ENCODE measurements around the gene LRP1B.
"Not testable (repeated sequence)": the region's sequence is repeated elsewhere in the genome, so short reads cannot be mapped to it uniquely, and the experiment has no call there.

The LRP1B gene

GRCh38 chr2:140988597-140988996 is 1142.2 kb downstream of the LRP1B start:
- Histone ChIP-seq H3K36me3 (ENCODE audit: insufficient read depth, low read length) (no peaks in the 10 kb centered on the region), H3K27me3 (ENCODE audit: insufficient read depth, low read length) (no peaks in the 10 kb centered on the region), H3K9me3 (ENCODE audit: insufficient read depth, low read depth, low read length) (no peaks in the 10 kb centered on the region), H3K27ac (ENCODE audit: low read depth, low read length) (no peak overlapping the region), H3K9ac (ENCODE audit: low read depth, low read length) (no peak overlapping the region), H3K4me3 (ENCODE audit: low read length) (no peak overlapping the region), H3K4me1 (ENCODE audit: insufficient read depth, low read length) (peaks cover 9% of the 10 kb centered on the region)

GRCh38 chr2:140986456-140986855 is 1144.4 kb downstream of the LRP1B start:
- 100% methylated on average over 1 of the region's 1 CpG for WGBS
- Histone ChIP-seq H3K27ac (ENCODE audit: low read depth, low read length) (no peak overlapping the region), H3K4me1 (ENCODE audit: insufficient read depth, low read length) (peaks cover 5% of the 10 kb centered on the region), H3K9me3 (ENCODE audit: insufficient read depth, low read depth, low read length) (no peaks in the 10 kb centered on the region), H3K4me3 (ENCODE audit: low read length) (no peak overlapping the region), H3K36me3 (ENCODE audit: insufficient read depth, low read length) (no peaks in the 10 kb centered on the region), H3K27me3 (ENCODE audit: insufficient read depth, low read length) (no peaks in the 10 kb centered on the region), H3K9ac (ENCODE audit: low read depth, low read length) (no peak overlapping the region)

- H3K4me1 ChIP-seq (ENCODE audit: insufficient read depth, low read length): peaks cover 10% of the 10 kb centered on the region; the same call in 1 of the 2 replicates
- H3K27ac ChIP-seq (ENCODE audit: low read depth, low read length): no peak overlapping the region
These were observed 1155.6 kb downstream of the LRP1B start for GRCh38 chr2:140975237-140975636.

GRCh38 chr2:140972724-140973123 is 1158.1 kb downstream of the LRP1B start:
- Histone ChIP-seq H3K9ac (ENCODE audit: low read depth, low read length) (no peak overlapping the region), H3K9me3 (ENCODE audit: insufficient read depth, low read depth, low read length) (no peaks in the 10 kb centered on the region), H3K4me3 (ENCODE audit: low read length) (no peak overlapping the region), H3K36me3 (ENCODE audit: insufficient read depth, low read length) (no peaks in the 10 kb centered on the region), H3K4me1 (ENCODE audit: insufficient read depth, low read length) (peaks cover 4% of the 10 kb centered on the region; the same call in 1 of the 2 replicates), H3K27me3 (ENCODE audit: insufficient read depth, low read length) (no peaks in the 10 kb centered on the region), H3K27ac (ENCODE audit: low read depth, low read length) (no peak overlapping the region)
- 94% methylated on average over 1 of the region's 1 CpG for WGBS

More at GRCh38 chr2:140975237-140975636, 1155.6 kb downstream of the LRP1B start:
- no peaks in the 10 kb centered on the region for H3K36me3 ChIP-seq (ENCODE audit: insufficient read depth, low read length)
- H3K9me3 ChIP-seq (ENCODE audit: insufficient read depth, low read depth, low read length): no peaks in the 10 kb centered on the region
- no peak overlapping the region for H3K4me3 ChIP-seq (ENCODE audit: low read length)
- no peak overlapping the region for H3K9ac ChIP-seq (ENCODE audit: low read depth, low read length)
- no peaks in the 10 kb centered on the region for H3K27me3 ChIP-seq (ENCODE audit: insufficient read depth, low read length)

GRCh38 chr2:140964324-140964723 is 1166.5 kb downstream of the LRP1B start:
- not testable (repeated sequence) for H3K4me3 ChIP-seq (ENCODE audit: low read length); H3K36me3 ChIP-seq (ENCODE audit: insufficient read depth, low read length); H3K9me3 ChIP-seq (ENCODE audit: insufficient read depth, low read depth, low read length); H3K4me1 ChIP-seq (ENCODE audit: insufficient read depth, low read length); H3K27ac ChIP-seq (ENCODE audit: low read depth, low read length); H3K27me3 ChIP-seq (ENCODE audit: insufficient read depth, low read length); H3K9ac ChIP-seq (ENCODE audit: low read depth, low read length)
- WGBS: 85% methylated on average over 11 of the region's 11 CpGs

- H3K4me3 ChIP-seq (ENCODE audit: low read length): no peak overlapping the region
- H3K4me1 ChIP-seq (ENCODE audit: insufficient read depth, low read length): peaks cover 3% of the 10 kb centered on the region; the same call in 1 of the 2 replicates
- no peaks in the 10 kb centered on the region for H3K9me3 ChIP-seq (ENCODE audit: insufficient read depth, low read depth, low read length)
- WGBS: no CpG with 5 or more reads among the region's 1 CpG
- H3K9ac ChIP-seq (ENCODE audit: low read depth, low read length): no peak overlapping the region
- no peaks in the 10 kb centered on the region for H3K27me3 ChIP-seq (ENCODE audit: insufficient read depth, low read length)
- H3K36me3 ChIP-seq (ENCODE audit: insufficient read depth, low read length): no peaks in the 10 kb centered on the region
- no peak overlapping the region for H3K27ac ChIP-seq (ENCODE audit: low read depth, low read length)
These were observed 1180.9 kb downstream of the LRP1B start for GRCh38 chr2:140949932-140950331.

- H3K36me3 ChIP-seq (ENCODE audit: insufficient read depth, low read length): no peaks in the 10 kb centered on the region
- H3K9ac ChIP-seq (ENCODE audit: low read depth, low read length): no peak overlapping the region
- WGBS: 84% methylated on average over 3 of the region's 4 CpGs
- no peak overlapping the region for H3K27ac ChIP-seq (ENCODE audit: low read depth, low read length)
- H3K9me3 ChIP-seq (ENCODE audit: insufficient read depth, low read depth, low read length): no peaks in the 10 kb centered on the region
- no peaks in the 10 kb centered on the region for H3K27me3 ChIP-seq (ENCODE audit: insufficient read depth, low read length)
- no peak overlapping the region for H3K4me3 ChIP-seq (ENCODE audit: low read length)
- peaks cover 6% of the 10 kb centered on the region for H3K4me1 ChIP-seq (ENCODE audit: insufficient read depth, low read length)
These were observed 1183.6 kb downstream of the LRP1B start for GRCh38 chr2:140947236-140947635.

- Histone ChIP-seq H3K9me3 (ENCODE audit: insufficient read depth, low read depth, low read length) (no peaks in the 10 kb centered on the region), H3K4me1 (ENCODE audit: insufficient read depth, low read length) (peaks cover 6% of the 10 kb centered on the region), H3K36me3 (ENCODE audit: insufficient read depth, low read length) (no peaks in the 10 kb centered on the region), H3K4me3 (ENCODE audit: low read length) (no peak overlapping the region), H3K27ac (ENCODE audit: low read depth, low read length) (no peak overlapping the region), H3K27me3 (ENCODE audit: insufficient read depth, low read length) (no peaks in the 10 kb centered on the region), H3K9ac (ENCODE audit: low read depth, low read length) (no peak overlapping the region)
These were observed 1186.9 kb downstream of the LRP1B start for GRCh38 chr2:140943867-140944266.

- H3K4me3 ChIP-seq (ENCODE audit: low read length): no peak overlapping the region
- no peak overlapping the region for H3K9ac ChIP-seq (ENCODE audit: low read depth, low read length)
- no peak overlapping the region for H3K27ac ChIP-seq (ENCODE audit: low read depth, low read length)
- no peaks in the 10 kb centered on the region for H3K9me3 ChIP-seq (ENCODE audit: insufficient read depth, low read depth, low read length)
- peaks cover 6% of the 10 kb centered on the region for H3K4me1 ChIP-seq (ENCODE audit: insufficient read depth, low read length)
- H3K27me3 ChIP-seq (ENCODE audit: insufficient read depth, low read length): no peaks in the 10 kb centered on the region
- 97% methylated on average over 2 of the region's 2 CpGs for WGBS
- no peaks in the 10 kb centered on the region for H3K36me3 ChIP-seq (ENCODE audit: insufficient read depth, low read length)
These were observed 1188.5 kb downstream of the LRP1B start for GRCh38 chr2:140942284-140942683.

GRCh38 chr2:140929849-140930248 is 1201.0 kb downstream of the LRP1B start:
- Histone ChIP-seq H3K36me3 (ENCODE audit: insufficient read depth, low read length) (no peaks in the 10 kb centered on the region), H3K4me1 (ENCODE audit: insufficient read depth, low read length) (peaks cover 6% of the 10 kb centered on the region; the same call in 1 of the 2 replicates), H3K4me3 (ENCODE audit: low read length) (no peak overlapping the region), H3K27me3 (ENCODE audit: insufficient read depth, low read length) (no peaks in the 10 kb centered on the region), H3K9me3 (ENCODE audit: insufficient read depth, low read depth, low read length) (no peaks in the 10 kb centered on the region), H3K27ac (ENCODE audit: low read depth, low read length) (no peak overlapping the region), H3K9ac (ENCODE audit: low read depth, low read length) (no peak overlapping the region)
- WGBS: 94% methylated on average over 5 of the region's 5 CpGs

- Histone ChIP-seq H3K4me3 (ENCODE audit: low read length) (no peak overlapping the region), H3K4me1 (ENCODE audit: insufficient read depth, low read length) (no peaks in the 10 kb centered on the region), H3K9me3 (ENCODE audit: insufficient read depth, low read depth, low read length) (no peaks in the 10 kb centered on the region), H3K36me3 (ENCODE audit: insufficient read depth, low read length) (no peaks in the 10 kb centered on the region), H3K27me3 (ENCODE audit: insufficient read depth, low read length) (no peaks in the 10 kb centered on the region), H3K27ac (ENCODE audit: low read depth, low read length) (no peak overlapping the region), H3K9ac (ENCODE audit: low read depth, low read length) (no peak overlapping the region)
- WGBS: 93% methylated on average over 3 of the region's 3 CpGs
These were observed 1212.4 kb downstream of the LRP1B start for GRCh38 chr2:140918426-140918825.

- no peak overlapping the region for H3K4me3 ChIP-seq (ENCODE audit: low read length)
- H3K4me1 ChIP-seq (ENCODE audit: insufficient read depth, low read length): no peaks in the 10 kb centered on the region
- H3K9ac ChIP-seq (ENCODE audit: low read depth, low read length): no peak overlapping the region
- no peaks in the 10 kb centered on the region for H3K36me3 ChIP-seq (ENCODE audit: insufficient read depth, low read length)
- H3K27ac ChIP-seq (ENCODE audit: low read depth, low read length): no peak overlapping the region
- no peaks in the 10 kb centered on the region for H3K9me3 ChIP-seq (ENCODE audit: insufficient read depth, low read depth, low read length)
- no peaks in the 10 kb centered on the region for H3K27me3 ChIP-seq (ENCODE audit: insufficient read depth, low read length)
These were observed 1214.4 kb downstream of the LRP1B start for GRCh38 chr2:140916410-140916809.

Measured in HUES64 (cell line).